NCI-H460 (cell line): ENCODE measurements around the gene PCAT6. TPM values are rescaled to one million over a fixed set of nuclear protein-coding genes. Genes with fewer than 3 reads are reported as not detected.
A peak's percentile ranks its signal among the peaks of the same experiment; 100 is the strongest.
"Not testable (repeated sequence)": the region's sequence is repeated elsewhere in the genome, so short reads cannot be mapped to it uniquely, and the experiment has no call there.

ENCODE experiments used
- DNase-seq: peaks from one replicate; pipeline ENCODE4 v3.0.0-alpha.2; 2016; ENCODE audit warnings: low read depth; ENCODE audit errors: extremely low read depth
- total RNA-seq: library from RNA; depleted of rRNA; stranded (reverse); fragments of >200 nt; shearing (Covaris generic); gene quantifications from 2 replicates; pipeline ENCODE4 v1.2.3, GENCODE V29; 2014

Gene PCAT6
- total RNA-seq, 1 experiment from 2014 or later: 0.52 TPM

DNA sequence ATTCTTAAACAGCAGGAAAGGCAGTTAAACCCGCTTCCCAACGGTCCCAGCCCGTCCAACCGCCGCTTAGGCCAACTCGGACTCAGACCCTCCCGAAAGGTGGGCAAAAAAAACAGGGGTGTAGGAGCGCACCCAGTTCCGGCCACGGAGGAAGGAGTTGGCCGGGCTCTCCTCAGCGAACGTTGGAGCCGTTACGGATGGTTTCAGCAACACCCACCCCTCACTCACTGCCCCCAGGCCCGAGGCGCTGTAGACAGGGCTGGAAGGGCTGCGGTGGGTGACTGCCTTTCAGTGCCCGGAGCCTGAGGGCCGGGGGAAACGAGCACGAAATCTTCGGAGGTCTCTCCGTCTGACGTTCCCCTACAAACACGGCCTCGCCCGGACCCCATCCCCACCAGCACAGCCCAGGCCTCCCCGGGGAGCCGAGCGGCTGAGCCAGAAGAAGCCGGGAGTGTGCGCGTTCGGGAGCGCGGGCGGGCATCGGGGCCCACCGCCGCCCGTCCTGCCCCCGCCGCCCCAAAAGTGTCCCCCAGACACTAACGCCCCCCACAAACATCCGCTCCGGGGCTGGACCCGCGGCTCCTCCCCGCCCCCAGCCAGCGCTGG is 3.8 kb upstream of the PCAT6 start:
- no peak for DNase-seq

- no peak for DNase-seq
Measured at GRCh38 chr1:202807451-202807925, 3.3 kb upstream of the PCAT6 start.

DNA sequence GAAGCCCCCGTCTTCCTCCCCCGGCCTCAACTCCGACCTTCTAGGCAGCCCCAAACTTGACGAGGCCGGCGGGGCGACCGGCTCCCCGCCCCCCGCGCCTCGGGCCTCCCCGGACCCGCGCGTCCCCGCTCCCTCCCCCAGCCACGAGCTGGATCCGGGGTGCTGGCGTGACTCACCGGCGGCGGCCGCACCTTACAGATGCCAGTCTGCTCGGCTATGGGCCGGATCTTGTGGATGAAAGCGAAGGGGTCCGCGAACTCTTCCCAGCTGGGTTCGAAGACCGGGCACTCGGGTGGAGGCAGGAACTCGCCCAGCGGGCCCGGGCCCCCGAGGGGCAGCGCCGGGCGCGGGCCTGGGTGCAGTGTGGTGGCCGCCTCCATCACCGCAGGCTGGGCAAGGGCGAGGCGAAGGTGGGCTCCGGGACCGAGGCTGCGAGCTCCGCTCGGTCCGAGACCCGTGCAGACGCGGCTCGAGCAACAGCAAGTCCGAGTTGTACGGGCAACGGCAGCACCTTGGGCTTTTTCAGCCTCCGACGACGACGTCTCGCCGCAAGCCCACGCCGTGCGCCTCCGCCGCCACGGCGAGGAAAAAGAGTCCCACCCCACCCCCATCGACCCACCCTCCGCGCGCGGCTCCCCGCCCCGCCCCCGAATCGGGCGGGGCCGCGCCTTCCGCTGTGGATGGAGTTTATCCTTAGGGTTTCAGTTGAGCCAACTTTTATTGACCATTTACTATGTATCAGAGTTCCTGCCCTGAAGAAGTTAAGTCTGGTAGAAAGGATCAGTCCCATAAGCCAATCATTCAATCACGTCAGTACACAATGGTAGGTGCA is 2.6 kb upstream of the PCAT6 start, which contains the start of gene KDM5B:
Gene KDM5B (minus strand): TSS at position 496 of the 832 bp plus-strand sequence. CDS start 116 bp downstream, at position 380.
- DNase-seq: peak; percentile 42

DNA sequence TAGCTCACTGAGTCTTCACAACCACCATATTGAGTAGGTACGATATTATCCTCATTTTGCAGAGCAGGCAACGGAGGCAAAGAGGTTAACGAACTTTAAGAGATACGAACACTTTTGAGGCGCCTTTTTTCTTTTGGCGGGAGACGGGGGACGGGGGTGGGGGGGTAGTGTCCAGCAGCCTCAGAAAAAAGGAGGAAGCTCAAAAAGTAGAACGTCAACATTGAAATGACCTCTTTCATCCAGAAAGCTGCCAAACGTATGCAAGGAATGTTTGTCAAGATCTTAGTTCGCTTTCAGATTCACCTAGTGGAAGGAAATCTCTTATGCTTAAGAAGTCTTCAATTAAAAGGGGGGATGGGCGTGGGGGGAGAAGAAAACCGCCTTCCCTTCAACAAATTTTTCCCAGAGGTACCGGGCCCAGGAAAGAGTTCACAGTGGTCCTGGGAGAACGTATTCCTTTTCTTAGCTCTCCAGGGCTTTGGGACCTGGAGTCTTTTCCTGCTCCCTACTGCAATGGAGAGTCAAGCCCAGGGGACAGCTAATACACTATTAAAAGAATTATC is 1.1 kb upstream of the PCAT6 start:
- DNase-seq: no peak

GRCh38 chr1:202810193-202810614 is 550 bp upstream of the PCAT6 start:
- no peak for DNase-seq

DNA sequence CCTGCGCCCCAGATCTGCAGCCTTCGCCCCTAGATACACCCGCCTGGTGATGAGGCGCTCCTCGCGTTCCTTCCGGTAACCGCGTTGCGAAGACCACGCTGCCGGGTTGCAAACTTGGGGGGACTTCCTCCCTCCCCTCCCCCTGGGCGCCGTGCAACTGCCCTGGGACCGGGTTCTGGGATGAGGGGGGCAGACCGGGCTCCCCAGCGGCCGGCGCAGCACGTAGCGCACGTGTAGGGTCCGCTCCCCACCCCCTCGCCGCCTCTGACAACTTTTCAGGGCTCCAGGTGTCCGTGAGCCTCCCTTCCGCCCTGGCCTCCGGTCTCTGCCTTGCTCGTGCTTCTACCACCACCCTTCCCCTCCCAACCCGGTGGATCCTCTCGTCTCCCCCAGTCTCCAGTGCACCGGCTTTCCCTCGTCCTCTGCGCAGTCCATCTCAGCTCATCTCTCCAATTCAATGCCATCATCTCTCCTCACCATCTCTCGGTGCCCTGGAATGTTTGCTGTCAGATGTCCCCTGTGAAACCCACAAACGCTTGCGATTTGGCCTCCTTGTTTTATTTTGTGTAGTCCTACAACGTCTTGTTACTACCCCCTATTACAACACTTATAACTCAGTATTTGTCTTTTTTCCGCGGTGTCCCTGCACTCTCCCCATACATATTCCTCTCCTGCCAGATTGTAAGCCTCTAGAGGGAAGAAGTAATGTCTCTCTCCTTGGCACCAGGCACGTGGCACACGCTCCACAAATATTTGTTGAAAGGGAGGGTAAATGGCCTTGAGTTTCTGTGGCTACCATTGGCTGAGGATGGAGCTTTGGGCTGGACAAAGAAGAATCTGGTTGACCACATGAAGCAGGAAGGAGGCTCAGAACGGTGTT is 782 bp downstream of the PCAT6 start:
- DNase-seq: no peak

- DNase-seq: no peak
Measured at GRCh38 chr1:202812176-202813026, 1.6 kb downstream of the PCAT6 start.

GRCh38 chr1:202815120-202815519 is 4.4 kb downstream of the PCAT6 start:
- no peak for DNase-seq

- no peak for DNase-seq
Measured at GRCh38 chr1:202818819-202819218, 8.1 kb downstream of the PCAT6 start.

DNA sequence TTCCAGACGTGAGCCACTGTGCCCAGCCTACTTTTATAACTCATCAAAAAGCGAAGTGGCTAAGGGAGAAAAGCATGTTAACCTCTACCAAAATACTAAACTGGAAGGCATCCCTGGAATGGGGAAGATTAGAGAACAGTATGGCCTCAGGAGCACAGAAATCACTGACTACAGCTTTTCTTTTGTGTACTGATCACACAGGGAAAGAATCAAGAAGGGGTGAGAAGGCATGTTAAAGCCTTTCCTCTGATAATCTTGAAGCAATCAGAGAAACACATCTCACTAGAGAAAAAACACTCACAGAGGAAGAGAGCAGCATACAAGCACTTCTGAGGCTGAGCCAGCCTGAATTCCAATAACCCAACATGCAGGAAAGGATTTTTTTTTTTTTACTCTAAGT is 10.7 kb downstream of the PCAT6 start:
- DNase-seq: no peak

DNA sequence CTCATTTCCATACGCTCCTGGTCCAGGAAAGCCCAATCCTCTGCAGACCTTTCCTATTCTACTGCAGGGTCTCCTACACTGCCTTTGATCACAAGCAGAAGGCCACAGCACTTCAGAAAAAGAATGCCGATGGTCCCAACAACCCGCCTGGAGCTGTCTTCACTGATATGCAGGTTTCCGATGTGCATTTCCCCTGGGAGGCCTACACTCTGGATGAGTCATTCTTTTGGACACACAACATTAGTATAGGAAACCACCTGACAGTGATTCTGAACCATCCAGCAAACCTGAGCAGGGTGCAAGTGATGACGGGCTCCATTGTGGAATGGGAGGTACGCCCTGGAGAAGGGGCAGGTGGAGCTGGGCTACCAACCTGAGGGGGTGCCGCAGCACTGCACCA is 15.0 kb downstream of the PCAT6 start:
- no peak for DNase-seq

GRCh38 chr1:202829223-202829622 is 18.5 kb downstream of the PCAT6 start:
- not testable (repeated sequence) for DNase-seq

DNA sequence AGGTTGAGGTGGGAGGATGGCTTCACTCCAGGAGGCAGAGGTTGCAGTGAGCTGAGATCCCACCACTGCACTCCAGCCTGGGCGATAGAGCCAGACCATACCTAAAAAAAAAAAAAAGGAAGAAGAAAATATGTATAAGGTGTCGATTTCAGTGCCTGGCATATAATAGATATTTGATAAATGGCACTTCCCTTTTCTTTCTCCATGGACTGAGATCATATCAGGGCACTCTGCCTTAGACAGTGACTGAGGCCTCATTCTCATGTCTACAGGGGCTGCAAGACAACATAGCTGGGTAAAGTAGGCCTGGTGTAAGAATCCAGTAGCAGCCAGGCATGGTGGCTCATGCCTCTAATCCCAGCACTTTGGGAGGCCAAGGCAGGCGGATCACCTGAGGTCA is 21.2 kb downstream of the PCAT6 start:
- DNase-seq: no peak

DNA sequence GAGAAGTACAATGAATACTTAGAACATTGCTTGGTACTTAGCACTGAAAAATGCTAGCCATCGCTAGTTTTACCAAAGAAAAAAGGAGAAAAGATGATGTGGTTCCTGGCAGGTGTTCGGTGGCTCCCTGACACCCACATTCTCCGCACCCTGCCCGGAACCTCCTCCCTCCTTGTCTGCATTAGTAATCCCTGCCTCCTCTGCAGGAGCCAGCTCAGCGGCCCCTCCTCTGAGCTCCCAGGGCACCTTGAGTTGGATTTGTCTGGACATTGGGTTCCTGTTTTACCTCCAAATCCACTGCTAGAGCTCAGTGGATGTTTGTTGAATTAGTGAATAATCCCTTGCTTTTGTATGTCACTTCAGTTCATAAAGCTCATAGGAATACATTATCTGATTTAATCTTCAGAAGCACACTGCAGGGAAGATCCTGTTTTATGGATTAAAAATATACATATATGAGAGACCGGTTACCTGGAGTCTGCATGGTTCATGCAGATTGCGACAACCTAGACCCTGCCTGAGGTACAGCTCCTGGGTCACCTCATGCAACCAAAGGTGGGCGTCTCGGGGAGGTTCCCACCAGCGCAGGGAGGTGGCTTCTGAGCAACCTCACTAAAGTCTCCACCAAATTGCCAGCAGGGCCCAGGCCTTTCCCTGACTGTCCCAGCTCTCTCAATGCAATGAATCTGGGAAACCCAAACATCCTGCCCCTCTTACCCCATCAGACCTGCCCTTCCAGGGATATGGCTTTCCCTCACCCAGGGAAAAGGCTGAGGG is 24.2 kb downstream of the PCAT6 start:
- DNase-seq: no peak

GRCh38 chr1:202835548-202836072 is 24.9 kb downstream of the PCAT6 start:
- no peak for DNase-seq

GRCh38 chr1:202836623-202837403 is 26.1 kb downstream of the PCAT6 start:
- no peak for DNase-seq

DNA sequence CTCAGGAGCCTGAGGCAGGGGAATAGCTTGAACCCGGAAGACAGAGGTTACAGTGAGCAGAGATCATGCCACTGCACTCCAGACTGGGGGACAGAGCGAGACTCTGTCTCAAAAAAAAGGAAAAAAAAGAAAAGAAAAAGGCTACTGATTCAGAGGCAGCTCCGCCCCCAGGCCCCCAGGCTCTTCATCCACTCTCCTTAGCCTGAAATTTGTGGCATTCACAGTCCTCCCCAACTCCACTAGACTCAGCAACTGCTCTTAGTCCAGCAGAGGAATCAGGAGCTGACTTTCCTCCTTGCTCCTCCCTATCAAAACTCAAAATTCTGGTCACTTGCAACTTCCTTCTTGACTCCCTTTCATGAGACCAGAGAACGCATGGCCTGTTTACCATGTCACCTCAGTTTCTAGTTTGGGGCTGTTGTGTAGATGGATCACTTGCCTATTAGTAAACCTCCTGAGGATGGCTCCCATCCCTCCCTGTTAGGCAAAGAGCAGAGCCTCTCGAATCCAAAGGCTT is 27.1 kb downstream of the PCAT6 start:
- no peak for DNase-seq

DNA sequence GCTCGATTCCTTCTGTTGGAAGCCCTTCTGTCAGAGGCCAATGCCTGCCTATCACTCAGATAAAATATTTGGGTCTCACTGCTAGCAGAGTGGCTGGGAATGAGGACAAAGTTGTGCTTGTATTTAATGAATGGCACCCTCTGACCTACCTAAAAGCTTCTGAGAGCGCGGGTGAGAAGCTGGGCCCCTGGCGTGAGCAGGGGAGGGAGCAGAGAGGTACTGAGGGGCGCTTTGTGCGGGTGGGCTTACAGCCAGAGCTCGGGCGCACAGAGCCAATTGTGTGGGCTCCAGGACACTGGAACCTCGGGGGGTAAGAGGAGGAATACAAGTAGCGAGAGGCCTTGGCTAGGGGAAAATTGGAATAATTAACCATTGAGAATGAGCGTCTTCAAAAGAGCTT is 32.3 kb downstream of the PCAT6 start:
- no peak for DNase-seq
